Measurements from ENCODE around the gene CPA4. TPM values are rescaled to one million over a fixed set of nuclear protein-coding genes. Genes with fewer than 3 reads are reported as not detected.

CPA4 gene
- total and polyA plus RNA-seq, 2 of the 13 experiments (the other 11 are each of a cell fraction or from before 2014, with no cell fraction given), result 0.20 to 0.22 TPM

- Histone ChIP-seq H3K9me3 (ENCODE audit: low read length) (no peaks in the 10 kb centered on the region; the same call in 1 of the 2 replicates), H3K4me1 (ENCODE audit: insufficient read depth, low read length) (peaks cover 52% of the 10 kb centered on the region), H3K4me3 (replicated peaks in 1 of 3; ENCODE audit: insufficient read depth in 1 of 3, low read depth in 2 of 3, low read length in 3 of 3) (no peak overlapping the region), H3K27ac (ENCODE audit: extremely low read length, insufficient read depth, low read length) (no peak overlapping the region), H2AFZ (ENCODE audit: low read length) (no peak overlapping the region), H3K4me2 (ENCODE audit: low read depth, low read length) (no peak overlapping the region), H3K36me3 (replicated peaks in 1 of 2; ENCODE audit: control insufficient read depth in 1 of 2, insufficient read depth in 2 of 2, low read length in 2 of 2) (no peaks in the 10 kb centered on the region), H3K79me2 (ENCODE audit: insufficient read depth, low read length) (no peaks in the 10 kb centered on the region), H4K20me1 (ENCODE audit: insufficient read depth, low read length) (no peaks in the 10 kb centered on the region), H3K27me3 (ENCODE audit: control insufficient read depth in 1 of 2, insufficient read depth in 2 of 2, low read length in 2 of 2) (peaks cover 1 to 24% of the 10 kb centered on the region in 2 experiments; a peak in 4 of 5 replicates), H3K9ac (ENCODE audit: insufficient read depth, low read depth, low read length) (no peak overlapping the region)
- intact Hi-C loops (cut with micrococcal nuclease; ENCODE audit: unreplicated experiment), result no loop called here
- ATAC-seq, result no peak
- POLR2A ChIA-PET, result no interaction called here
- BruUV-seq (replicated peaks), result no TSS peak
- WGBS (ENCODE audit: low lambda C conversion rate), result 44% methylated on average over 4 of the region's 4 CpGs
- in situ Hi-C loops (cut with HindIII; ENCODE audit: extremely low pct_ligation_motif_present, low pct_unique_long_range_greater_than_20kb), result no loop called here
- no peak for DNase-seq (ENCODE audit: low spot score)
- FAIRE-seq, result no peak
- CTCF ChIA-PET (ENCODE audit: low intra/inter-chr PET ratio, low total read pairs), result no interaction called here
- TF ChIP-seq SNAPC2 (CRISPR knock-in tag; IDR thresholded peaks at IDR 0.05) (no peak), CHCHD3 (CRISPR knock-in tag; IDR thresholded peaks at IDR 0.05) (no peak), ZNF563 (CRISPR knock-in tag; IDR thresholded peaks at IDR 0.05) (no peak), RFX1 (IDR thresholded peaks at IDR 0.05) (no peak), ZNF614 (CRISPR knock-in tag; IDR thresholded peaks at IDR 0.05; ENCODE audit: borderline replicate concordance) (no peak), HNRNPK (IDR thresholded peaks at IDR 0.05; ENCODE audit: low read depth, low read length, poor library complexity, severe bottlenecking) (no peak), ELK4 (CRISPR knock-in tag; IDR thresholded peaks at IDR 0.05; ENCODE audit: borderline replicate concordance) (no peak), SRSF9 (IDR thresholded peaks at IDR 0.05; ENCODE audit: borderline replicate concordance, insufficient read depth, low read depth, low read length, poor library complexity, severe bottlenecking) (no peak), ZNF20 (CRISPR knock-in tag; IDR thresholded peaks at IDR 0.05) (no peak), MBD4 (IDR thresholded peaks at IDR 0.05; ENCODE audit: borderline replicate concordance, low read length) (no peak), ZNF232 (CRISPR knock-in tag; IDR thresholded peaks at IDR 0.05; ENCODE audit: borderline replicate concordance) (no peak), ISX (CRISPR knock-in tag; conservative IDR thresholded peaks at IDR 0.05) (no peak), REXO4 (CRISPR knock-in tag; IDR thresholded peaks at IDR 0.05; ENCODE audit: borderline replicate concordance) (no peak), ZFX (CRISPR knock-in tag; IDR thresholded peaks at IDR 0.05; ENCODE audit: low read depth) (no peak), PHF21A (CRISPR knock-in tag; IDR thresholded peaks at IDR 0.05) (no peak), SP1 (IDR thresholded peaks at IDR 0.05) (no peak), SP1 (CRISPR knock-in tag; IDR thresholded peaks at IDR 0.05) (no peak)
- TF ChIP-seq, protein P1, sequence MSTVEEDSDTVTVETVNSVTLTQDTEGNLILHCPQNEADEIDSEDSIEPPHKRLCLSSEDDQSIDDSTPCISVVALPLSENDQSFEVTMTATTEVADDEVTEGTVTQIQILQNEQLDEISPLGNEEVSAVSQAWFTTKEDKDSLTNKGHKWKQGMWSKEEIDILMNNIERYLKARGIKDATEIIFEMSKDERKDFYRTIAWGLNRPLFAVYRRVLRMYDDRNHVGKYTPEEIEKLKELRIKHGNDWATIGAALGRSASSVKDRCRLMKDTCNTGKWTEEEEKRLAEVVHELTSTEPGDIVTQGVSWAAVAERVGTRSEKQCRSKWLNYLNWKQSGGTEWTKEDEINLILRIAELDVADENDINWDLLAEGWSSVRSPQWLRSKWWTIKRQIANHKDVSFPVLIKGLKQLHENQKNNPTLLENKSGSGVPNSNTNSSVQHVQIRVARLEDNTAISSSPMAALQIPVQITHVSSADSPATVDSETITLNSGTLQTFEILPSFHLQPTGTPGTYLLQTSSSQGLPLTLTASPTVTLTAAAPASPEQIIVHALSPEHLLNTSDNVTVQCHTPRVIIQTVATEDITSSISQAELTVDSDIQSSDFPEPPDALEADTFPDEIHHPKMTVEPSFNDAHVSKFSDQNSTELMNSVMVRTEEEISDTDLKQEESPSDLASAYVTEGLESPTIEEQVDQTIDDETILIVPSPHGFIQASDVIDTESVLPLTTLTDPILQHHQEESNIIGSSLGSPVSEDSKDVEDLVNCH (CRISPR knock-in tag; IDR thresholded peaks at IDR 0.05), result no peak
- TF ChIP-seq, protein P2, sequence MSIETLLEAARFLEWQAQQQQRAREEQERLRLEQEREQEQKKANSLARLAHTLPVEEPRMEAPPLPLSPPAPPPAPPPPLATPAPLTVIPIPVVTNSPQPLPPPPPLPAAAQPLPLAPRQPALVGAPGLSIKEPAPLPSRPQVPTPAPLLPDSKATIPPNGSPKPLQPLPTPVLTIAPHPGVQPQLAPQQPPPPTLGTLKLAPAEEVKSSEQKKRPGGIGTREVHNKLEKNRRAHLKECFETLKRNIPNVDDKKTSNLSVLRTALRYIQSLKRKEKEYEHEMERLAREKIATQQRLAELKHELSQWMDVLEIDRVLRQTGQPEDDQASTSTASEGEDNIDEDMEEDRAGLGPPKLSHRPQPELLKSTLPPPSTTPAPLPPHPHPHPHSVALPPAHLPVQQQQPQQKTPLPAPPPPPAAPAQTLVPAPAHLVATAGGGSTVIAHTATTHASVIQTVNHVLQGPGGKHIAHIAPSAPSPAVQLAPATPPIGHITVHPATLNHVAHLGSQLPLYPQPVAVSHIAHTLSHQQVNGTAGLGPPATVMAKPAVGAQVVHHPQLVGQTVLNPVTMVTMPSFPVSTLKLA (IDR thresholded peaks at IDR 0.05), result no peak
- TF ChIP-seq, protein P3, sequence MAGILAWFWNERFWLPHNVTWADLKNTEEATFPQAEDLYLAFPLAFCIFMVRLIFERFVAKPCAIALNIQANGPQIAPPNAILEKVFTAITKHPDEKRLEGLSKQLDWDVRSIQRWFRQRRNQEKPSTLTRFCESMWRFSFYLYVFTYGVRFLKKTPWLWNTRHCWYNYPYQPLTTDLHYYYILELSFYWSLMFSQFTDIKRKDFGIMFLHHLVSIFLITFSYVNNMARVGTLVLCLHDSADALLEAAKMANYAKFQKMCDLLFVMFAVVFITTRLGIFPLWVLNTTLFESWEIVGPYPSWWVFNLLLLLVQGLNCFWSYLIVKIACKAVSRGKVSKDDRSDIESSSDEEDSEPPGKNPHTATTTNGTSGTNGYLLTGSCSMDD (CRISPR knock-in tag; IDR thresholded peaks at IDR 0.05), result no peak
These were observed 71.5 kb downstream of the CPA4 start for GRCh38 chr7:130364451-130364850.
